COLO829 (cell line): ENCODE results near the gene CDKL2.
"Not testable (repeated sequence)": the region's sequence is repeated elsewhere in the genome, so short reads cannot be mapped to it uniquely, and the experiment has no call there.

Experiments
- DNase-seq: peaks from one replicate; pipeline ENCODE4 v3.0.0; 2012; ENCODE audit warnings: low spot score

The CDKL2 gene

DNA sequence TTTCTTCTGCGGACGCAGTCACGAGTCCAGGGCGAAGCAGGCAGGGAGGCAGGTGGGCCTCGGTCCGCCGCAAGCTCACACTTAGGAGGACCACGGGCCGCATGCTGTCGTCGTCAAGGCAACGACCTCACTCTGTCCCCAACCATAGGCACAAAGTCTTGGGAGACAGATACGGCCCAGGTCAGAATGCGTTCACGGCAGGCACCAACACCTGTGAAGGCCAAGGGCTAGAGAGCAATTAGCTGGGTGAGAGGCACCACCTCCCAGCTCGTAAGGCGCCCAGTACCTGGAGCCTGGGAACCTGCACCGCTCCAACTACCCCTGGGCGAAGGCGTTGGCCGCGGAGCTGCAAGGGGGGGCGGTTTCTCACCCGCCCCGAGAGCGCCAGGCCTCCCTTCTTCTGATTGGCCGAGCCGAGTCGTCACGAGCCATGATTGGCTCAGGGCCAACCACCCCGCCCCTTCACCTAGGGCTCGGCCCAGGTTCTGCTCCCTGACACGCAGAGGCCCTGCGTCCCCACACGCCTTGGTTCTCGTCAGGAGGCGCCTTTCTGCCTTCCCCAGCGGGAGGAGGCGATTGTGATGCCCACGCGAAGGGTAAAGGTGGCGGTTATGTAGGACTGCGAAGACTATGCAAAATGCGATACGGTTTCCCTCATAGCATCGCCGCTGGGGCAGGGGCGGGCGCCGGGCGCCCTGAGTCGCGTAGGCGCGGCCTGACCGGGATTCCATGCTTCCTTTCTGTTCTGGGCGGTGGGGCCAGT lies at the start of gene CDKL2:
TSS of gene CDKL2 (minus strand) at position 355 of the 763 bp plus-strand sequence. CDS start 4,540 bp downstream, outside the sequence.
- DNase-seq = no peak

DNA sequence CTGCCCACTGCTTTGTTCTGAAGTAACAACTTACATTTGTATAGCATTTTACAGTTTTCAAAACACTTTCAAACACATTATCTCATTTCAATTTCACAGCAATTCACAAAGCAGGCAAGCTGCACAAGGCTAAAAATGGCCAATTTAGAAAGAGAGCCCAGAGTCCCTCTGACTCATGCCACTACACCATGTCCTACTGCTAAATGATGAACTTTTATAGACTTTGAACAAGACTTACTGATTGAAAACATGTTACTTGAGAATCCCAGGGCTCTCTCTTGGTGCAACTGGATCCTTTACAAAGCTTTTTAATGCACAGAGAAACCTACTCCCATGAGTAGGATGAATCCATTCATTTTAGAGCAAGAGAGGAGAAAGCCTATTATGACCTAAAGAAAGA lies 48.6 kb upstream of the CDKL2 start:
- DNase-seq = no peak

GRCh38 chr4:75678473-75678872 lies 48.1 kb upstream of the CDKL2 start:
- DNase-seq = no peak

GRCh38 chr4:75675004-75675531 lies 44.7 kb upstream of the CDKL2 start:
- DNase-seq = peak; percentile 88

DNA sequence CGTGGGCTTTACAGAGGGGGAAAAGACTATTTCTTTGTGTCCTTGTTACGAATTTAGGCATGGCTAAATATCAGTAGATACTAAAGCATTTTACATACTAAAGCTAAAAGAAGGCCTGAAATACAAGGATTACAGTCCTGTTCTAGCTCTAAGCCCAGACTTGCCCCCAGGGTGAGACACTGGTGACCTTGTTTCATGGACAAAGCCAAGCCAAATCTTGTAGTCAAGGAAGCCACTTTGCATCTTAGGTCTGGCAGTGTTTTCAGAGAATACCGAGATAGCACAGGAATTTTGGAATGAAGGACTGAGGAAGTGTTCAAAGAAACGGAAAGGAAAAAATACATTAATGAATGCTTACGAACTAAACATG lies 43.6 kb upstream of the CDKL2 start:
- DNase-seq = peak; percentile 52

DNA sequence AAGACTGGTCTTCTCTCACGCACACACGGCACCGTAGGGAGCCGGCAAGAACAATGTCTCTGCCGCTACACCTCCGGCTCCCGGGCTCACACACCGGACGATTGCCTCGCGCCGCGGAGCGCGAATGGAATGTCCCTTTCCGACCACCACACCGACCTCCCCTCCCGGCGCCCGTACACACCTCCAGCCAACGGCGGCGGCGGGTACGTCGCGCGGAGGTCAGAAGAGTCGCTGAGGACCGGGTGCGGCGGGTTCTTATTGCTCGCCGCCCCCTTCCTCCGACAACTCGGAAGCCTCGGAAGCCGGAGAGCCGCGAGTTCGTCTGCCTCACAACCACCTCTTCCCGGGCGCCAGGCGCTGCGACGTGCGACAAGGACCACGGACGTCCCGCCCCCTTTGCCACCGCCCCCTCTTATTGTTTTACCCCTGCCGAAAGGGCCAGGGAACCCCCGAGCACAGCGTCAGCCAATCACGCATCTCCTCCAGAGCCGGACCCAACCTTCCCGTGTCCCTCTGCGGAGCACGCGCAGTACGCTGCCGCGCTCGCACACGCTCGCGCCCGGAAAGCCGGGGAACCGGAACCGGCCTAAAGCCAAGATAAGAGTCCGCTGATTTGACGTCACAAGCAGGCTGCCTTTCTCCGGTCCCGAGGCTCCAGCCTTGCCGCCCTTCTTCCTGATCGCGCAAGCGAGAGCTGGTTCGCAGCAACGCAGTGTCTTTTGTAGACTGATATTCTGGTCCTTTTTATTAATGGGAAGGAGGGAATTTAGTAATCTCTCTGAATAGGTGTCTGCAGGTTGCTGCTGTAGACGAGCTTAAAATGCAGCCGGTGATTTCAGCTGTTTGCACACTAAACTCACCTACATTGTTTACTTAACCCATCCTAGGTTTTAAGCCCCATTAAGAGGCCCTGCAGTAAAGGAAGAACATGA lies 43.0 kb upstream of the CDKL2 start, which contains the start of gene G3BP2:
TSS of gene G3BP2 (minus strand) at position 385 of the 932 bp plus-strand sequence. CDS start 11,386 bp downstream, outside the sequence.
- DNase-seq = peak; percentile 98

DNA sequence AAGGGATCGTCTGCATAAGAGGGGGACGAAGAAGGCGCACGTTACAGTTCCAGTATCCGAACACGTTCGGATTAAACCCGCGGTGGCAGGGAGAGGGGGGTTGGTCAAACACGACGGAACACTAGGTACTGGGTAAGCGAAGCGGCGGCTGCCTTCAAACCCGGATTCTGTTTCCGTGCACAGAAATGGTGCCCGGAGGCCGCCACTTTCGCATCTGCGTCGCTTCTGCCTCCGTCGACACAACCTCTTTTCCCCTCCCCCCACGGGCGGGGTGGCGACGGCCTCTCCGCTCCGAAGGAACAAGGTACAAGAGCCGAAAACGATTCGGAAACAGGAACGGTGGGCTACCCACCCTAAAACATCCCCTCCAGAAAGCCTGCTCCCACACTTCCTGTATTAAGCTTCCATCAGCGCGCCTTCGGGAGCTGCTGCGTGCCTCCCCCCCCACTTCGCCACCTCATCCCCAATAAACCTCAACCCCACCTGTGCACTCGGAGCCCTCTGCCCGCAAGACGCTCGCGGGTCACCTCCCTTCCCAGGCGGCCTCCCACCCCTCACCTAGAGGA lies 42.2 kb upstream of the CDKL2 start:
- no peak for DNase-seq

GRCh38 chr4:75671802-75672421 lies 41.6 kb upstream of the CDKL2 start:
- no peak for DNase-seq

- no peak for DNase-seq
Observed at GRCh38 chr4:75668596-75668995, 38.3 kb upstream of the CDKL2 start.

GRCh38 chr4:75667636-75668035 lies 37.3 kb upstream of the CDKL2 start:
- DNase-seq = not testable (repeated sequence)

DNA sequence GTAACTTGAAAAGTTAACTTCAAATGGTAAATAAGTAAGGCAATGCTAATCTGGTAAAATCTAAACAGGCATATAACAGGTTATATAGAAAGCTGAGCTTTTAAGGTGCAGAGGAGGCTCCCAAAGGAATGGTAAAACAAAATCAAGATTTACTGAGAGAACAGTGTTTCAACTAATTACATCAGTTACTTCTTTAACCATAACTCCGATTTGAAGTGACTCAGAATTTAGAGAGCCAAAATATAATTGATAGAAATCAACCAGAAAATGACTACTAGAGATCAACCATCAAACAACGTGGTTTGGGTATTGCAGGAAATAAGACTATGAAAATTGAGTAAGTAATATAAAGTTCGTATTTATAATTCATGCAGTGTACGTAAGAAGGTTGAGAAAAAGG lies 36.0 kb upstream of the CDKL2 start:
- DNase-seq = no peak

GRCh38 chr4:75664604-75665003 lies 34.3 kb upstream of the CDKL2 start:
- not testable (repeated sequence) for DNase-seq

- DNase-seq = no peak
Observed at GRCh38 chr4:75662626-75663025, 32.3 kb upstream of the CDKL2 start.

DNA sequence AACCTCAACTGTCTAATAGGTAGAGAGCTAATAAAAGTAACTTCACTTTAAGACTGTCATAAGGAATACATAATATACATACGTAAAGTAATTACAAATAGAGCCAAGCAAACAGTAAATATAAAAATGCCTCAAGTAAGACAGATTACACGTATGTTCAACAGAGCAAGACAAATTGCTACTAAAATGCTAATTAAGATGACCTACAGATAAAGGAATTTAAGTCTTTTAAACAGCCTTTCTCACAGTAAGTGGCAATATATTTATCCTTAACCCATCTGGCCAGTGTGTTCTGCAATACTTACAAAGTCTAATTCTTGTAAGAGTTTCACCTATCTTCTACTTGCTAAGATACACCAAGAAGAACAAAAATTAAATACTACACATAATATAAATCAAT lies 30.2 kb upstream of the CDKL2 start:
- no peak for DNase-seq

DNA sequence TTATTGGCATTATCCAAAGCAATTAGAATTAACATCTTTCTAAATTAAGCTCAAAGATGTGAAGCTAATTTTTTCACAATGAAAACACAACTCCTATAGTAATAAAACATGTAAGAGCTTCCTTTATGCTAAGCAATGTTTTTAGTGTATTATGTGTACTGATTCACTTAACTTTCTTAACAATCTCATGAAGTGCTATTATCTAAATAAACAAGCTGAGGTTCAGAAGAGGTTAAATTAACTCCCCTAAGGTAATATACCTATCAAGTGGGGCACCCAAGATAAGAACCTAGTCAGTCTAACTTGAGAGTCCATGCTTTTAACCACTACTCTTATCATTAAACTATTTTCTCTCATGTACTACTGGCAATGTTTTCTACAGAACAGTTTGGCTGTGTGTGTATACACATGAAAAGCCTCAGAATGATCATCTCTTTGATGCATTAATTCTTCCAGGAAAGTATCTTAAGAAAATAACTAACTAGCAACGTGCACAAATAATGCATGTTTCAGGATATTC lies 29.2 kb upstream of the CDKL2 start:
- no peak for DNase-seq

- DNase-seq = no peak
Observed at GRCh38 chr4:75658876-75659275, 28.5 kb upstream of the CDKL2 start.

GRCh38 chr4:75655562-75655961 lies 25.2 kb upstream of the CDKL2 start:
- no peak for DNase-seq

DNA sequence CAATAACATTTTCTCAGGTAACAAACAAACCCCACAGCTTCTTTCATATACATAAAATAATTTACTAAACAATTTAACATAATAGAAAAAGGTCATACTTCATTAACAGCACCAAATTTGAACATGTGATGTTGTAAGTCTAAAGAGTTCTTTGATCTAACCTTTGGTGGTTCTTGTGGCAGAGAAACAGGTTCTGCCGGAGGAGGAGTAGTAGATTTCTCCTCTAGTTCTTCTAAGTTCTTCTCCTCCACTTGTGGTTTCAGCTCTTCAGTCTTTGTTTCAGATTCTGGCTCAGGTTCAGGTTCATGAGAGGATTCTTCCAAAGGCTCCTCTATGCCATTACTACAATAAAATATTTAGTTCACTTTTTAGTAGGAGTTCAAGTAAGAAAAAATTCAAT lies 24.6 kb upstream of the CDKL2 start:
- no peak for DNase-seq

DNA sequence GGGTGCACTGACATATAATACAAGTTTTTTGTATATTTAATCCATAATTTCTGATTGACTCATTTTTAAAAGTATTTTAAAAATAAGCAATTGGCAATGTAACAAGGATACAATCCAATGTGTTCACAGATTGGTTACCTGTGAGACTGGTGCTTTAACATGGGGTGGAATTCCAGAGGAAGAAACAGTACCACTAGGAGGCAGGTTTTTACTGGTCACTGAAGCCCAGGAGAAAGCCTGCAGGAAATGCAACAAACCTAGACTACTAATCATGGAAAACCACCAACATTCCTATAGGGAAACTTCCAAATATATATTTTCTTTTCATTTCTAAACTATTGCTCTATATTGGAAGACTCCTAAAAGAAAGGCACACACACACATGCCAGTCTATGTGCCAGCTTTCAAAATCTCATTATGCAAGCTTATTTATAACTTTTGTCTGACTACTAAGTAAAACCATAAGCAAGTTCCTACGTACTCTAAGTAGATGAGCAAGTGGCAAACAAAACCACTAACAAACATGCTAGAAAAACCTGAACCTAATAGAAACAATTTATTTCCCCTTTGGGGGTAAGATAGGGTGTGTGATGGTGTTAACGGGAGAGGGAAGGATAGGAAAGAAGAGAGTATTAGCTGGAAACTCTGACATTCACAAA lies 23.6 kb upstream of the CDKL2 start:
- no peak for DNase-seq

DNA sequence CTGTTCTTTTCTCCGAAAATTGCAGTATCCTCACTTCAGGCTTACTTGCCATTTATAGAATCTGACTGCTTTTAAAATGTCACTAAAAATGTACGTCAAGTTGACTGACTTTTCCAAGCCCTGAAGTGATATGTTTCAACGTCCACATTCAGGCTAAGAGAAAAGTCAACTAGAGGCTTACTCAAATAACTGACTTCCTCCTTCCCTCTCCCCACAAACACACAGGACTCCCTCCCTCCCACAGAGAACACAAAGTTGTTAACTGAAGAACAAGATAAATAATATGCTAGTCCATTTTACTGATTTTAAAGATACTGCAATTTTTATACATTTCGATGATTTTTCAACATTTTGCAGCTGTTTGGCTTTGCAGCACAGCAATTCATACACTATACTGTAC lies 13.8 kb upstream of the CDKL2 start:
- DNase-seq = no peak

- no peak for DNase-seq
Observed at GRCh38 chr4:75643651-75644050, 13.3 kb upstream of the CDKL2 start.
